ENCODE measurements around the gene RPP14. TPM values are rescaled to one million over a fixed set of nuclear protein-coding genes. Genes with fewer than 3 reads are reported as not detected.
A peak's percentile ranks its signal among the peaks of the same experiment; 100 is the strongest.

RPP14 gene
- total RNA-seq, 3 donors from 2014 or later: 18.9 to 24.7 (median 22.3) TPM

DNA sequence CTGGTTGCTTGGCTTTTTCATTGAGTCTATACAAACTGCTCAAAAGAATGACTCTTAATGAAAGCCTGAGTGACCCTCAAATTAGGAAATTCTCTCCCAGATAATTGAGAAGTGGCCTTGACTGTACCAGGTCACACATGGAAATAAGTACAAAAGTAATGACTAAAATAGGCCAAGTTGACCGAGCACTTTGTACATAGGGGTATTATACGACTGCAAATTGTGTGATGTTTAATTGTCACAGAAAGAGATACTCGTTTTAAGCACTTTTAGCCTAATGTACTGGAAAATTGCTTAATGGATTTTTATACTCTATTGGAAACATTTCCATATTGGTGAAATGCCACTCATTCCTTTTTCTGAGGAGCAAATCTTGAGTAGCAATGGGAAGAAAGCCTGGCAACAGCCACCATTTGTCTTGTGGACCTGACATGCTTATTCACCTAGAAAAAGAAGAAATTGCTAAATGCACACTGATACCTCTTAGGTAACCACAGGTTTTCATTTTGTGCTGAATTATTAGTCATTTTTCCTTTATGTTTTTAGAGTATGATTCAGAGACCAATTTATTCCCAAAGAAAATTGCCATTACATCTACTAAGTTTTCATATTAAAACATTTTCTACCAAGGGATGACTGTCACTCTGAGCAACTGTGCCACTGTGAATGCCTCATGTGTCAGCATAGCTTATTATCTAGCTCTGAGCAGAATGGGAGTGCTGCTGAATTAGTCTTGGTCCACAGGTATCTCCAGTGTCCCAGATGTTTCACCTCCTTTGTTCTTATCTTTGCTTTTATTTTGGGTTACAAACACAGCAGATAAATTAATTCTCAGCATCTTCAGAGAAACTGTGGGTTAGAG is 17.7 kb downstream of the RPP14 start:
- ATAC-seq: no peak
- peaks cover 12% of the 10 kb centered on the region for H3K4me1 ChIP-seq (ENCODE audit: low read depth)
- TF ChIP-seq, protein P1, sequence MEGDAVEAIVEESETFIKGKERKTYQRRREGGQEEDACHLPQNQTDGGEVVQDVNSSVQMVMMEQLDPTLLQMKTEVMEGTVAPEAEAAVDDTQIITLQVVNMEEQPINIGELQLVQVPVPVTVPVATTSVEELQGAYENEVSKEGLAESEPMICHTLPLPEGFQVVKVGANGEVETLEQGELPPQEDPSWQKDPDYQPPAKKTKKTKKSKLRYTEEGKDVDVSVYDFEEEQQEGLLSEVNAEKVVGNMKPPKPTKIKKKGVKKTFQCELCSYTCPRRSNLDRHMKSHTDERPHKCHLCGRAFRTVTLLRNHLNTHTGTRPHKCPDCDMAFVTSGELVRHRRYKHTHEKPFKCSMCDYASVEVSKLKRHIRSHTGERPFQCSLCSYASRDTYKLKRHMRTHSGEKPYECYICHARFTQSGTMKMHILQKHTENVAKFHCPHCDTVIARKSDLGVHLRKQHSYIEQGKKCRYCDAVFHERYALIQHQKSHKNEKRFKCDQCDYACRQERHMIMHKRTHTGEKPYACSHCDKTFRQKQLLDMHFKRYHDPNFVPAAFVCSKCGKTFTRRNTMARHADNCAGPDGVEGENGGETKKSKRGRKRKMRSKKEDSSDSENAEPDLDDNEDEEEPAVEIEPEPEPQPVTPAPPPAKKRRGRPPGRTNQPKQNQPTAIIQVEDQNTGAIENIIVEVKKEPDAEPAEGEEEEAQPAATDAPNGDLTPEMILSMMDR (IDR thresholded peaks at IDR 0.05): no peak
- intact Hi-C loops (cut with DNase I, micrococcal nuclease): loop anchor here in 1 of 2 donors (5.0 kb wide), 1 partner anchor 89 kb away; no protein-coding TSS in a partner anchor
- no peaks in the 10 kb centered on the region for H3K9me3 ChIP-seq
- H3K36me3 ChIP-seq (ENCODE audit: low read depth): no peaks in the 10 kb centered on the region
- no peak overlapping the region for H3K4me3 ChIP-seq
- no peak for DNase-seq

DNA sequence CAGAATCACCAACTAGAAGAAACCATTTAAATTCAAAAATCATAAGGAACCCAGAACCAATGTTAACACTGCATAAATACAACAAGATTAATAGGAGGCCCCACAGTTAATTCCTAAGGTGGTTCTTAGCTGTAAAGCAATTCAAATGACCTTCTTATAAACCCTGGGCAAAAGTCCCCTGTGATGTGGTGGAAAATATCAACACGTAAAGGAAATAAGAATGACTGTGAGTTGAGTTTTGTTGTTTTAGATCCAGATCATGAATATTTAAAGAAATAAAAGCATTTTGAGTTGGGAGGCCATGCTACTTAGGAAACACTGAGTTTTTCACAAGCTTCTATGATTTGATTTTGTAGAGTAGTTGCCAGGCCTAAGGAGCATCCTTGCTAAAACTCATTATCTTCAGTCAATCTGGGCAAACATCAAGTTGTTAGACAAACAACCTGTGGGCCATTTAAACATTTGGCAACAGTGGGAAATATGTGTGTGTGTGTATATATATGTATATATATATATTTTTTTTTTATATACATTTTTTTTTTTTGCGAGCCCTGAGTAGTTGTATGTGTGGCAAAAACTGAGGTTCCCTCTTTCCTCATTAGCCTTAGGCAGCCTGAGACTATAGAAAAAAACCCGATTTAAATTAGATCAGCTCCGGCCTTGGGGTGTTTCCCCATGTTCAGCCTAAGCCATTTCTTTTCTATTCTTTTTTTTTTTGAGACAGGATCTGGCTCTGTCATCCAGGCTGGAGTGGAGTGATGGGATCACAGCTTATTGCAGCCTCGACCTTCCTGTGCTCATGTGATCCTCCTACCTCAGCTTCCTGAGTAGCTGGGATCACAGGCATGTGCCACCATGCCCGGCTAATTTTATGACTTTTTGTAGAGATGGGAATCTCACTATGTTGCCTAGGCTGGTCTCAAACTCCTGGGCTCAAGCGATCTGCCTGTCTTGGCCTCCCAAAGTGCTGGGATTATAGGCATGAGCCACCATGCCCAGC is 18.6 kb downstream of the RPP14 start:
- H3K4me1 ChIP-seq (ENCODE audit: low read depth): peaks cover 12% of the 10 kb centered on the region
- TF ChIP-seq, protein P1 (IDR thresholded peaks at IDR 0.05): no peak
- H3K9me3 ChIP-seq: no peaks in the 10 kb centered on the region
- H3K36me3 ChIP-seq (ENCODE audit: low read depth): no peaks in the 10 kb centered on the region
- intact Hi-C loops (cut with DNase I, micrococcal nuclease): loop anchor here (5.0 kb wide), 2 partner anchors 88 to 93 kb away; no protein-coding TSS in a partner anchor
- DNase-seq: no peak
- H3K4me3 ChIP-seq: no peak overlapping the region
- ATAC-seq: peak; percentile 8

DNA sequence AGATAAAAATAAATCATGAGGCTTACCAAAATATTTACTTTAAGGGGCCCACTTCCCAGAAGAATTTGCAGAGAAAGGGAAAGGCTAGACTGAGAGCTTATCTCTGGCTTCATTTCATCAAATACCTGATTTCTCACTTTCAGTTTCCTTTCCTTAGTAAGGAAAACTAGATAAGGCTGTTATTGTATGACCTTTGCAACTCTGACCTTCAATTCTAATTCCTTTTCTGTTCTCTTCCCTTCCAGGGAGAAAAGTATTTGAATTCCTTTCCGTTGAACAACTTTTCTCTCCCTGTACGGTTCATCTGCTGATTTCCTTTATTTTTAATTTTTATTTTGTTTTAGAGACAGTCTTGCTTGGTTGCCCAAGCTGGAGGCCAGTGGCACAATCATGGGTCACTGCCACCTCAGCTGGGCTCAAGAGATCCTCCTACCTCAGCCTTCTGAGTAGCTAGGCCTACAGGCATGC is 19.5 kb downstream of the RPP14 start:
- DNase-seq: no peak
- Histone ChIP-seq H3K4me1 (ENCODE audit: low read depth) (peaks cover 12% of the 10 kb centered on the region), H3K36me3 (ENCODE audit: low read depth) (no peaks in the 10 kb centered on the region), H3K4me3 (no peak overlapping the region), H3K9me3 (no peaks in the 10 kb centered on the region)
- peak; percentile 85 for ATAC-seq
- intact Hi-C loops (cut with DNase I, micrococcal nuclease): loop anchor here in 1 of 2 donors (5.0 kb wide), 1 partner anchor 92 kb away; no protein-coding TSS in a partner anchor
- TF ChIP-seq, protein P1 (IDR thresholded peaks at IDR 0.05): no peak

DNA sequence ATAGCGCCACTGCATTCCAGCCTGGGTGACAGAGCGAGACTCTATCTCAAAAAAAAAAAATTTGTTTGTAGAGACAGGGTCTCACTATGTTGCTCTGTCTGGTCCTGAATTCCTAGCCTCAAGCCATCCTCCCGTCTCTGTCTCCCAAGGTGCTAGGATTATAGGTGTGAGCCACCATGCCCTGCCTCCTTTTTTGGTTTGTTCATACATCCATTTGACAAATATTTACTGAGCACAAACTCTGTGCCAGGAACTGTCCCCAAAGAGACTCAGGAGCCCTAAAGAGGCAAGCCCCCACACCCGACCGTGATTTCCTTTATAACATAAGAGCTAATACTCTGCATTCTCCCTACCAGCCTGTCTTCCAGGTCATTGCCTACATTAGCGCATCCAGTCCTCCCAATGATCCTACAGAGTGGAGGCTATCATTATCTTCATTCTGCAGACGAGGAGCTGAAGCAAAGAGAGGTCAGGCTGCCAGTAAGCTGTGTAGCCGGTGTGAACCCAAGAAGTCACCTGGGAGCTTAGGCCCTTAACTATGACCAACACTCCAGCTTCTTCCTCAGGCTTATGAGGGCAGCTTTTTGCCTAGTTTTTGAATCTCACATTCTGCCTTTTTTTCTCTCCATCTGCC is 20.3 kb downstream of the RPP14 start:
- TF ChIP-seq, protein P1 (IDR thresholded peaks at IDR 0.05): no peak
- Histone ChIP-seq H3K4me3 (no peak overlapping the region), H3K36me3 (ENCODE audit: low read depth) (no peaks in the 10 kb centered on the region), H3K4me1 (ENCODE audit: low read depth) (peaks cover 12% of the 10 kb centered on the region), H3K9me3 (no peaks in the 10 kb centered on the region)
- intact Hi-C loops (cut with DNase I, micrococcal nuclease): loop anchor here in 1 of 2 donors (5.0 kb wide), 1 partner anchor 91 kb away; no protein-coding TSS in a partner anchor
- no peak for DNase-seq
- no peak for ATAC-seq
